GM08714 (cell line): ENCODE measurements around the gene RASGRF2.

Experiments
- H3K4me3 ChIP-seq: fragments of 200-500 bp; sonication (Bioruptor generic); 2 replicates; pipeline ENCODE4 v1.5.1; 2014; ENCODE audit warnings: mild to moderate bottlenecking, low read length, inconsistent platforms
- ZNF274 ChIP-seq: IDR thresholded peaks from 2 replicates; pipeline ENCODE4 v1.6.1; 2012; ENCODE audit warnings: mild to moderate bottlenecking, low read depth, low read length

The RASGRF2 gene

DNA sequence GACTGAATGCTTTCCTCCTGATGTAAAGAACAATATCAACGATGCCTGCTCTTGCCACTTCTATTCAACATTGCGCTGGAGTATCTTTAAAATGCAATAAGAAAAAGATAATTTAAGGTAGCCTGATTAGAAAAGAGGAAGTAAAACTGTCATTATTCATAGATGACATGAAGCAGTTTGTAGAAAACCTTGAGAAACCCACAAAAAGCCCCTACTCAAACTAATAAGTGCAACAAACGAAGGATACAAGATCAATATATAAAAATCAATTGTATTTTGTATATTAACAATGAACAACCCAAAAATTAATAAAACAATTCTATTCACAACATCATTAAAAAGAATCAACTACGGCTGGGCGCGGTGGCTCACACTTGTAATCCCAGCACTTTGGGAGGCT is 196.6 kb downstream of the RASGRF2 start:
- no peak overlapping the region for H3K4me3 ChIP-seq
- no peak for TF ChIP-seq ZNF274

DNA sequence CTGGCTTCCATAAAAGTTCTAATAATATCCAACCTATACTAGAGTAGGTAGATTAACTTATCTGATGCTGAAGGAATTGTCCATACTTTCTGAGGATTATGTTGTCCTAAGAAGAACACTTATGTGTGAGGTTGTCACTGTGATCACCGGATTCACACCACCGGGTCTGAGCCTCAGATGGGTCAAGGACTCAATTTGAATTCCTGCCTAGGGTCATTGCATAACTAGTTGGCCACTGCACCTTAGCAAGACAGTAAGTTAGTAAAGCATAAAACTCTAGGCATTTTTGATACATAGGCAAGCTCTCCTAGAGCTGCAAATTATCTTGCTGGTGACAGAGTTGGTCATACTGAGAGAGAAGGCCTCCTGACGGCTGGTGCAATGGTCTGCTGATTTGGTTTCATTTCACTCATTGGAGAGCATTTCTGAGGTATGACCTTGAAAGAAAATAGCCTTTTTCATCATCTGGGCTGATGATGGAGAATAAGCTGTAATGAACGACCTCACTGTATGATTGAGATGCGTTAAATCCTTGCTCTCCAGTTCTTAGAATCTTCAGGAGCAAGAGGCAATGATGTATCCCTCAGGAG is 200.9 kb downstream of the RASGRF2 start:
- no peak for TF ChIP-seq ZNF274

DNA sequence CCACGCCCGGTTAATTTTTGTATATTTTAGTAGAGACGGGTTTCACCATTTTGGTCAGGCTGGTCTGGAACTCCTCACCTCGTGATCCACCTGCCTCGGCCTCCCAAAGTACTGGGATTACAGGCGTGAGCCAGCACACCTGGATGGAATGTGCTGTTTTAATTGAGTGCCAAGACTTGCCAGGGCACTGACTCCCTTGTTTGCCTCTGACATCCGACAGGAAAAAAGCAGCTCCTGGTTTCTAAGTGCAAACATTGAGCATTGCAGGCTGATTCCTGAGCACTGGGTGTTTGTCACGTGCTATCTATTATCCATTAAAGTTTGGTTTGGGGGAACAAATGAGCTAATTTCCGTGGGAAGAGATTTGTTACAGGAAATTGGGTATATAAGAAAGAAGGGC is 202.3 kb downstream of the RASGRF2 start:
- no peak overlapping the region for H3K4me3 ChIP-seq
- no peak for TF ChIP-seq ZNF274

More for the DNA sequence above, 200.9 kb downstream of the RASGRF2 start:
- H3K4me3 ChIP-seq = no peak overlapping the region

GRCh38 chr5:81163651-81164050 is 203.5 kb downstream of the RASGRF2 start:
- TF ChIP-seq ZNF274 = no peak
- no peak overlapping the region for H3K4me3 ChIP-seq

DNA sequence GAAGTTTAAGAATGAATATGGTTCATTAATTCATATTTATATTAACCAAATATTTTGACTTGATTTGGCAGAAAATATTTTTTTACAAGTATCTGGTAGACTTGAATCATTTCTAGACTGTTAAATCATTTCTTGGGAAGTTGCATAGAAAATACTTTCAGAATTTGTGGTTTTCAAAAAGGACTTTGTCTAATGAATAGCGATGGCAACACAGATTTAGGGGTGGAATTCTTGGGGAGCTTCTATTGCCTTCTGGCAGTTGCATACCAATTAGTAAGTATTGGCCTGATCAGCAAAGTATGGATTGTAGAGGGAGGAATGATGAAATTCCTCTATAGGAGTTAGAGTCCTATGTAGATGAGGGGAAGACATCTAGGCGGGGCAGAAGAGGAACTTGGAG is 204.3 kb downstream of the RASGRF2 start:
- no peak overlapping the region for H3K4me3 ChIP-seq
- TF ChIP-seq ZNF274 = no peak

DNA sequence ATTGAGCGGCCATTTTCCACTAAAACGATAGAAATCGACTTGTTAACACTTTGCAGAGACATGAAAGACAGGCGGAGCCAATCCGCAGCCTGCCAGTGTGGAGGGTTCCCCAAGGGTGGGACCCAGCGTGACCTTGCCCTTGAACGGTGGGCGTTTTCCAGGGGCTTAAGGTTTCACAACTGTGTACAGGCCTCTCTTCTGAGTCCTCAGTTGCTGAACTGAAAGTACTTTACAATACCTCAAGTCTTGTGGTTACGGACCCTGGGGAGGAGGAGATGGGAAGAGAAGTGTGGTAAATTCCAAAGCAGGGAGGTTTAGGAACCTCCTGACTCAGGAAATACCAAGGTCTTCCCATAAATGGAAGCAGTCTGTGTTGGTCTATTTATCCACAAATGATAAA is 204.8 kb downstream of the RASGRF2 start:
- H3K4me3 ChIP-seq = no peak overlapping the region
- TF ChIP-seq ZNF274 = no peak

GRCh38 chr5:81165493-81166119 is 205.4 kb downstream of the RASGRF2 start:
- no peak overlapping the region for H3K4me3 ChIP-seq
- no peak for TF ChIP-seq ZNF274

DNA sequence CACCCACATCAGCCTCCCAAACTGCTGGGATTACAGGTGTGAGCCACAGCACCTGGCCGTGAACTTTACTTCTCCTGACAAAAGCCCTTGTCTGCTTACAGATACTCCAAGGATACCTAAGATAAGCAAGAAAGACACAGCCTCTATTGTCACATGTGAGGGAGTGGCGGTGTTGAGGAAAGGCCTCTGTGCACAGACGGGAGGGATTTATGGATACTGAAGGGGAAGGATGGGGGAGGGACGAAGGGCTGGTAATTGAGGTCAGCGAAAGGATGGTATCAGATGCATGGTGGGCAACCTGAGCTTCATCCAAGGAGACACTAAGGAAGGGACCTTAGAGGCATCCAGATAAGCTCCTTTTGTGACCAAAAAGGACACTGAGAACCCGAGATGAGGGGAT is 206.3 kb downstream of the RASGRF2 start:
- TF ChIP-seq ZNF274 = no peak
- no peak overlapping the region for H3K4me3 ChIP-seq

GRCh38 chr5:81167078-81167477 is 206.9 kb downstream of the RASGRF2 start:
- no peak for TF ChIP-seq ZNF274
- H3K4me3 ChIP-seq = no peak overlapping the region

GRCh38 chr5:81167544-81167943 is 207.4 kb downstream of the RASGRF2 start:
- no peak for TF ChIP-seq ZNF274
- no peak overlapping the region for H3K4me3 ChIP-seq

DNA sequence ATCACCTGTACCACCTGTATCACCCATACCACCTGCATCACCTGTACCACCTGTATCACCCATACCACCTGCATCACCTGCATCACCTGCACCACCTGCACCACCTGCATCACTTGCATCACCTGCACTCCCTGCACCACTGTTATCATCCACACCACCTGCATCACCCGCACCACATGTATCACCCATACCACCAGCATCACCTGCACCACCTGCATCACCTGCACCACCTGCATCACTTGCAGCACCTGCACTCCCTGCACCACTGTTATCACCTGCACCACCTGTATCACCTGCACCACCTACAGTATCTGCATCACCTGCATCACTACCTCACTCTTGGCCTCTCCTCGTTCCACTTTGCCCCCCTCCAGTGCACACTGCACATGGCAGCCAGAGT is 209.8 kb downstream of the RASGRF2 start:
- TF ChIP-seq ZNF274 = no peak
- H3K4me3 ChIP-seq = no peak overlapping the region

DNA sequence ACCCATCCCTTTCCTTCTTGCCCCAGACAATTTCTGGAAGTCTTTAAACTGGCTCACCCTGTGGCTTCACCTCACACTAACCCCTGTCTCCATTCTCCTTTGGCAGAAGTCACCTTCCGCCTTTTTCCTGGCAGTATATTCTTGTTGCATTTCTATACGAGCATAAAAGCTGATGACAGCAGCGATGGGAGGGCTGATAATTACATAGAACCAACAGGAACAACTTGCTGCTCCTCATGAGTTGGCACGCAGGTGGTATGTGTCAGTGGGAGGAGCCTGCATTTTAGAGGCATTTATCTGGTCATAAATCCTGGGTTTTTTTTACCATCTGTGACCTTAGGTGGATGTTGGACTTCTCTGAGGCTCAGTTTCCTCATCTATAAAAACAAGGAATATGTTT is 211.6 kb downstream of the RASGRF2 start:
- TF ChIP-seq ZNF274 = no peak
- H3K4me3 ChIP-seq = no peak overlapping the region

DNA sequence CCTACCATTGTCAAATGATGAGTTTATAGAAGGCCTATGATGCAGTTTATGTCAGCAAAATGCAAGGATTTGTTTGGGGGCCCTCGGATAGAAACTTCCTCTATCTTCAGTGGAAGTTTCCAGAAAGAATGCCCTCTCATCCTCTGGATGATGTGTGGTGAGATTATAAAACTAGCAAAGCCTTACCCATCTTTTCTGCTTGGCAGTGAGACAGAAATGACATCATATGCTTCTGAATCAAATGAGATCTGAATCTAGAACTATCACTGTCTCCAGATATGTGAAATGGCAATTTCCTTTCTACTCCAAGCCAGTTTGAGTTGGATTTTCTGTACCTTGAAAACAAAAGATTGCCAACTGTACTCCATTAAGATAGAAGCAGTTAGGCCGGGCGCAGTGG is 212.5 kb downstream of the RASGRF2 start:
- TF ChIP-seq ZNF274 = no peak
- H3K4me3 ChIP-seq = no peak overlapping the region

GRCh38 chr5:81177061-81177460 is 216.9 kb downstream of the RASGRF2 start:
- TF ChIP-seq ZNF274 = no peak
- H3K4me3 ChIP-seq = no peak overlapping the region

GRCh38 chr5:81179959-81180358 is 219.8 kb downstream of the RASGRF2 start:
- no peak for TF ChIP-seq ZNF274
- no peak overlapping the region for H3K4me3 ChIP-seq
